G401 (cell line): ENCODE results near the gene PHF12. TPM values are rescaled to one million over a fixed set of nuclear protein-coding genes. Genes with fewer than 3 reads are reported as not detected.

Experiments used
- DNase-seq: peaks from one replicate; pipeline ENCODE4 v3.0.0-alpha.2; 2015; ENCODE audit warnings: low spot score
- in situ Hi-C: cut with HindIII; loops from 2 replicates; pipeline ENCODE4 v1.10.0; 2016; ENCODE audit warnings: low sequenced_read_pairs, mixed read lengths
- total RNA-seq: library from RNA; depleted of rRNA; stranded (reverse); fragments of >200 nt; shearing (Covaris generic); gene quantifications from 2 replicates; pipeline ENCODE4 v1.2.3, GENCODE V29; 2014

PHF12 gene
- total RNA-seq, 1 experiment from 2014 or later: 48.5 TPM

DNA sequence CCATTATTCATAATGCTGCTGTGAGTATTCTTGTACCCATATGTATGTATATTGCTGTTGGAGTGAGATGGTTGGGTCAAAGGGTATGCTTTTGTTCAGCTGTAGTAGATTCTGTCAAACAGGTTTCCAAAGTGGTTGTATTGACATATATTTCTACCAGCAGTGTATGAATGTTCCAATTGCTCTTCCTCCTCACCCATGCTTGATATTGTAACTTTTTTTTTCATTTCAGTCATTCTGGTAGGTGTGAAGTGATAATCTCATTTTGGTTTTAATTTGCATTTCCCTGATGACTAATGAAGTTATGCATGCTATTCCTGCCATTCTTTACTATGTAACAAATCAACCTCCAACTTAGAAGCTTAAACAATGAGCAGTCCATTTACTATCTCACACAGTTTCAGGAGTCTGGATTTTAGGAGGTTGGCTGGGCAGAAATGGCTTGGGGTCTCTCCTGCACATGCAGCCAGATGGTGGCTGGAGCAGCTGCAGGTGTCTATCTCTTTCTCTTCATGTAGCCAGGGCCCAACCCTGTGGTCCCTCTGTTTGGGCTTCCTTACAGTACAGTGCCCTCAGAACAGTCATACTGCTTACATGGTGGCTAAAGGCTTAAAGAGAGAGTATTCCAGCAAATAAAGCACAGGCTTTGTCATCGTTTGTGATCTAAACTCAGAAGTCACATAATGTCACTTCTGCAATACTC, 75.3 kb downstream of the PHF12 start:
- no peak for DNase-seq
- in situ Hi-C loops: loop anchor here (5.0 kb wide), 1 partner anchor 114 kb away; no protein-coding TSS in a partner anchor

DNA sequence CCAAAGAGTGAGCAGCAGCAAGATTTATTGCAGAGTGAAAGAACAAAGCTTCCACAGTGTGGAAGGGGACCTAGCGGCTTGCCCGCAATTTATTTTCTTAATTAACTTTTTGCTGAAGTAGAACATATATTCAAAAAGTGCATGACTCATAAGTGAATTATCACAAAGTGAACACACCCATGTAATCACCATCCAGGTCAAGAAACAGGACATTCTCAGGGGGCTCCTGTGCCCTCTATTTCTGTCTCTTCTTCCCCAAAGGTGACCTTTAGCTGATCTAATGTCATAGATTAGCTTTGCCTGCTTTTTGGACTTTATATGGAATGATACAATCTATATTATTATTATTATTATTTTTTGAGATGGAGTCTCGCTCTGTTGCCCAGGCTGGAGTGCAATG, 76.6 kb downstream of the PHF12 start:
- in situ Hi-C loops: loop anchor here (5.0 kb wide), 1 partner anchor 112 kb away; no protein-coding TSS in a partner anchor
- no peak for DNase-seq

- in situ Hi-C loops: no loop called here
- DNase-seq: no peak
Observed at GRCh38 chr17:28873839-28874238, 77.5 kb downstream of the PHF12 start.

DNA sequence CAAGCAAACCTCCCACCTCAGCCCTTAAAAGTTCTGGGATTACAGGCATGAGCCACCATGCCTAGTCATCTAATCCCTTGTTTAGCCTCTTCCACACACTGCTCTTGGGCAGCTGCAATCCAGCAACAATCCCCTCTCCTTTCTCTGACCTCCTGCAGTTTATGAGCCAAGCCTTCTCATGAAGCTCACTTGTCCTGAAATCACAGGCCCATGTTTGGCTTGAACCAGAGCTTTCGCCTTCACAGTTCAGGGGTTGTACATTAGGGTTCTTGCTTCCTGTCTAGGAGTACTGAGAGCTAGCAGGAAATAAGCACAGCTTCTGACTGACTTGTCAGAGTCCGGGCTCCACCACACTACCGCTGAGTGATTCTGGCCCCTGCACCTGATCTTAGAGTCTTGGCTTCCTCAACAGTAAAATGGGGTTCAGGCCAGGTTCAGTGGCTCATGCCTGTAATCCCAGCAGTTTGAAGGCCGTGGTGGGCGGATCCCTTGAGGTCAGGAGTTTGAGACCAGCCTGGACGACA, 80.2 kb downstream of the PHF12 start:
- in situ Hi-C loops: no loop called here

DNA sequence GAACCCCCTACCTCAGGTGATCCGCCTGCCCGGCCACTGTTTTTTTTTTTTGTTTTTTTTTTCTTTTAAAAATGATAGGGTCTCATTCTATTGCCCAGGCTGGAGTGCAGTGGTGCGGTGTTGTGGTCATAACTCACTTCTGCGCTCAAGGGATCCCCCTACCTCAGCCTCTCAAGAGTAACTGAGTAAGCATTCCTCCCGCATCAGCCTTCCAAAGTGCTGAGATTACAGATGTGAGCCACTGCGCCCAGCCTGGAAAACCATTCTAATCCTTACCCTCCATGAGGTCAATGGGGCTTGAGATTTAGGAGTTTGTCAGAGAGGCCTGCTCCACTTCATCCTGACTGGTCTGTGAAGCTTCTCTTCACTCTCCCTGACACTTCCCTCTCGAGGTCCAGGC, 84.0 kb downstream of the PHF12 start:
- no peak for DNase-seq
- in situ Hi-C loops: no loop called here

More for the DNA sequence above, 80.2 kb downstream of the PHF12 start:
- DNase-seq: no peak

DNA sequence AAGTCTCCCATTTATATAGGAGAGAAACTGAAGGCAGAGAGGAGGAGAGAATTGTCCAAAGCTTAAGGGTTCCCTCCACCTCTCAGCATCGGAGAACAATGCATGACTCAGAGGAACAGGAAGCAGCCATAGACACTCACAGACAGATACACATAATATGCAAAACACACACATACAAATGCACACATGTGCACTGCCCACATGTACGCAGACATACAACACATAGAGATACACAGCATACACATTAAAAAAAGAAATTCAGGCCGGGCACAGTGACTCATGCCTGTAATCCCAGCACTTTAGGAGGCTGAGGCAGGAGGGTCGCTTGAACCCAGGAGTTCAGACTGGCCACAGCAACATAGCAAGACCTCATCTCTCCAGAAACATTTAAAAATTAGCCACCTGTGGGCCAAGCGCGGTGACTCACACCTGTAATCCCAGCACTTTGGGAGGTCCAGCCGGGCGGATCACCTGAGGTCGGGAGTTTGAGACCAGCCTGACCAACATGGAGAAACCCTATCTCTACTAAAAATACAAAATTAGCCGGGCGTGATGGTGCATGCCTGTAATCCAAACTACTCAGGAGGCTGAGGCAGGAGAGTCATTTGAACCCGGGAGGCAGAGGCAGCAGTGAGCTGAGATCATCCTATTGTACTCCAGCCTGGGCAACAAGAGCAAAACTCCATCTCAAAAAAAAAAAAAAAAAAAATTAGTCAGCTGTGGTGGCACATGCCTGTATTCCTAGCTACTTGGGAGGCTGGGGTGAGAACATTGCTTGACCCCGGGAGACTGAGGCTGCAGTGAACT, 85.2 kb downstream of the PHF12 start:
- in situ Hi-C loops: no loop called here

GRCh38 chr17:28864991-28865849, 86.1 kb downstream of the PHF12 start:
- in situ Hi-C loops: no loop called here
- no peak for DNase-seq

More for the DNA sequence above, 85.2 kb downstream of the PHF12 start:
- no peak for DNase-seq

DNA sequence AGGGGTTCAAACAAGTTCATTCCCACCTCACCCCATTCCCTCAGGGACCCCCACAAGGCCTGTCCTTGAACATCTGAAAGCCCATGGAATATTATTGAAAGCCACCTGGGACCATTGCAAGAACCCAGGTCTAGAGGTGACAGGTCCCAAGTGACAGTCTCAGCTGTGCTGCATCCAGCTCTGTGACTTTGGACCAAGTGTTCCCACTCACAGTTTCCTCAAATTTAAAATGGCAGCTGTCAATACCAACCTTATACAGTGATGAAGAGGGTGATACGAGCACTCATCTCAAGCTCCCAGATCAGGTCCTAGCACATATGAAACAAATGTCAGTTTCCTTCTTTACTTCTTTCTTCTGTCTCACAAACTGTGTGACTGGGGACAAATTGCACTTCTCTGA, 87.4 kb downstream of the PHF12 start:
- in situ Hi-C loops: no loop called here
- no peak for DNase-seq

GRCh38 chr17:28862561-28862960, 88.8 kb downstream of the PHF12 start:
- no peak for DNase-seq
- in situ Hi-C loops: no loop called here

DNA sequence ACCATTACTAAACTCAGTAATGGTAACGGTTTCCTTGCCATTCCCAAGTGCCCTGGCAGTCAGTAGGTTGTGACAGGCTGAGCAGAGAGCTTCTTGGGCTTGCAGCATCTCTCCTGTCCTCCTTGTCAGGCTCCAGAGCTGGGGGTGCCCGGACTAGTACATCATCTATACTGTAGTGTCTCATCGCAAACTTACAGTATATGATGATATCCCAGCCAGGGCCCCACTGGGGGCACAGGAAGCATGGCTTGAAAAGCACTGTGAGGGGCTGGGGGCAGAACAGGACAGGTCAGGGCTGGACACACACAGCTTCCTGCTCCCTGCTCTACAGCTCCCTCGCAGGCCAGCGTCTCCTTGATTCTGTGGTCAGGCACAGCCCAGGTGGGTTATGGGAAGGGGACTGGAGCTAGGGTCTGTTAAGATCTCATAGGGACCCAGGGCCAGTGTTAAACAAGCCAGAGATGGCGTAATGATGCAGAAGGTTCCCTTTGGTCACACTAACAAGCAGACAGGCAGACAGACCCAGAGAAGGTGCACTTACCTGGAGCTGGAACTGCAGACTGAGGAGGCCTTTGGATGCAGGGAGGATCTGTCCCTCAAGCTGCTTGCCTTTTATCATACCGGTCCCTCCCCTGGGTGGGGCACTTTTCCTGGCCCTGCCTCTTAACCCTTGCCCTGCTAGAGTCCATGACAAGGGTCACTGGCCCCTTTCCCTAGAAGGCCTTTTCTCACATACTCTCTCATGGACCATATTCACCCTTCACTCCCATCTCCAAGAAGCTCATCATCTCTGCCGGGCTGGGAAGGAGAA, 89.7 kb downstream of the PHF12 start:
- no peak for DNase-seq
- in situ Hi-C loops: no loop called here

DNA sequence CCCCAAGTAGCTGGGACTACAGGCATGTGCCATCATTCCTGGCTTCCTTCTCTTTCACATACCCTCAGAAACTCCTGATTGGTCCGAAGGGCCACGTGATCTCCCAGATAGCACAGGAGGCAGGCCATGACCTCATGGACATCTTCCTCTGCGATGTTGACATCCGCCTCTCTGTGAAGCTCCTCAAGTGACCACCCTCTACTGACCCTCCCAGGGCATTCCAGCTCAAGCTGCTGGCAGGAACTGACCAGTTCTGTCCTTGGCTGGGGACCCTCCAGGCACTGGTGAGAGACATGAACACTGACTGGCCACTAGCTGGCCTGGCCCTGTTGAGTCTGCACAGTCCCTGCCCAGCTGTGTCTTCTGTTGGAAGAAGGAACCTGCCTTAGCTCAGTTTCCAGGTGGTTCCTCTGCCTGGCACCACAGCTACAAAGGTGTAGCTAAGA, 90.9 kb downstream of the PHF12 start:
- in situ Hi-C loops: no loop called here
- DNase-seq: no peak

DNA sequence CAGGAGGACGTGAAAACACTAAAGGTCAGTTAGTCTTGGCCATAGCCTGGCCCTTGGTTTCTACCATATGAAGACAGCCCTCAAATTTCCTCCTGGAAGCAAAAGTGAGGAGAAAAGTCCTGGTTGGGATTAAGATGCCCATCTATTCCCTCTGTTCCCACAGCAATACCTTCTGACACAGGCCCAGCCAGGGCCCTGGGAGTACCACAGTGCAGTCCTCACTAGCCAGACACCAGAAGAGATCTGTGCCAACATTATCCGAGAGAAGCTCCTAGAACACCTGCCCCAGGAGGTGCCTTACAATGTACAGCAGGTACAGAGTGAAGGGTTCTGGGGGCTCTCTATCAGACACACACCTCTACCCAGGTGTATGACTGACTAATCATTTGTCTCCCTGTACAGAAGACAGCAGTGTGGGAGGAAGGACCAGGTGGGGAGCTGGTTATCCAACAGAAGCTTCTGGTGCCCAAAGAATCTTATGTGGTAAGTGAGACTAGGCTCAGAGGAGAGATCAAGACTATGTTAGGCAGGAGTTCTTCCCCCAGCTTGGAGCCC, 92.4 kb downstream of the PHF12 start:
- no peak for DNase-seq
- in situ Hi-C loops: no loop called here

DNA sequence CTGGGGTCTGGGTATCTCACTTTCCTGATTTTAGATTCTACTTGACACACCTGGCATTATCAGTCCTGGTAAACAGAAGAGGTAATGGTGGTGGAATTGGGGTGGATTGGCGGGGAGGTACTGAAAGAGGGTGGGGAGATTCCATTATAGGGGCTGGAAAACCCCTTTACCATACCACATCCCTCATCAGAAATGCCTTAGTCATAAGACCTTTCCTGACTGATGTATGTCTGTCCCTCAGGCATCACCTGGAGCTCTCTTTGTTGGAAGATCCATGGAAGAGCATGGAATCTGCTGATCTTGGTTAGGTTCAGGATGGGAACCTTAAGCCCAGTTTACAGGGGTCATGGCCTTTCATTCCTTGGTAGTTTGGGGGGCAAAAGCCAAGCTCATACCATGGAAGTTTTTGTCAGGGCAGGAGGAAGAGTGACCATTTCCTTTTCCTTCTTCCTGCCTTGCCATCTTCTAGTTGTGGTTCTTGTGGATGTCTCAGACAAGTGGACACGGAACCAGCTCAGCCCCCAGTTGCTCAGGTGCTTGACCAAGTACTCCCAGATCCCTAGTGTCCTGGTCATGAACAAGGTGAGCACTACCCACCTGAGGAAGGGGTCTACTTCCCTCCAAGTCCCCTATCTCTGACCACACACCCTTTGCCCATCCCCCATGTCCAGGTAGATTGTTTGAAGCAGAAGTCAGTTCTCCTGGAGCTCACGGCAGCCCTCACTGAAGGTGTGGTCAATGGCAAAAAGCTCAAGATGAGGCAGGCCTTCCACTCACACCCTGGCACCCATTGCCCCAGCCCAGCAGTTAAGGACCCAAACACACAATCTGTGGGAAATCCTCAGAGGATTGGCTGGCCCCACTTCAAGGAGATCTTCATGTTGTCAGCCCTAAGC, 93.2 kb downstream of the PHF12 start:
- no peak for DNase-seq
- in situ Hi-C loops: no loop called here

GRCh38 chr17:28856028-28856574, 95.2 kb downstream of the PHF12 start:
- in situ Hi-C loops: no loop called here
- no peak for DNase-seq

DNA sequence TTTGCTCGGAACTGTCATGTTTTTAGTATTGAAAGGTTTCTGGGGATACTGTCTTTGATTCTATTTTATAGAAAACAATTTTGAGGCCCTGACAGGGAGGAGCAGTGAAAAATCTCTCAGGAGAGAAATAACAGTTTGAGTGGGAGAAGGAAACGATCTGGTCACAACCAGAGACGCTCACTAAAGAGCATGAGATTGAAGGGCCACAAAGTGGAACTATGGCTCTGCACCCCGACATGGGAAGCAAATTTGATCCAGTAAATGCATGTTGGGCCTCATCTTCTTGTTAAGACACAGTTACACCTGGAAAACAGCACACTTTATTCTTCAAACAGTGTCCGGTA, 96.0 kb downstream of the PHF12 start:
- no peak for DNase-seq
- in situ Hi-C loops: no loop called here
